Dedifferentiated amniotic fluid mesenchymal stem cell (primary cell): ENCODE data around the gene CDKL5.

ENCODE experiments used
- DNase-seq: peaks from one replicate; pipeline ENCODE4 v3.0.0-alpha.2; 2016; ENCODE audit errors: extremely low spot score

The CDKL5 gene

DNA sequence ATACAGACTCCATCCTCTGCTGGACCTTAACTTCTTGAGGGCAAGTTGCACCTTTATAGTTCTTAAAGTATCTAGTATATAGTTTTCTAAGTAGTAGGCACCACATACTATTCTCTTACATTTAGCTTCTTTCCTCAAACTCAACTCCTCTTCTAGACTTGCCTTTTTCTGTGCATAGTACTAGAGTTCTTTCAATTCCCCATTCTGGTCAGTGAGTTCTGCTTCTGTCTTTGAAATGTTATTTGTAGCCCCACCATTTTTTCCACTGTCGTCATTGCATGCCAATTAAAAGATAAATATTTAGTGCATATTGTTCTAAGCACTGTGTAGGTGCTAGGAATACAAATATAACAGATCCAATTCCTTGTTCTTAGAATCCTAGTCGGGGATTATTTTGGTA is 31.6 kb downstream of the CDKL5 start:
- no peak for DNase-seq

DNA sequence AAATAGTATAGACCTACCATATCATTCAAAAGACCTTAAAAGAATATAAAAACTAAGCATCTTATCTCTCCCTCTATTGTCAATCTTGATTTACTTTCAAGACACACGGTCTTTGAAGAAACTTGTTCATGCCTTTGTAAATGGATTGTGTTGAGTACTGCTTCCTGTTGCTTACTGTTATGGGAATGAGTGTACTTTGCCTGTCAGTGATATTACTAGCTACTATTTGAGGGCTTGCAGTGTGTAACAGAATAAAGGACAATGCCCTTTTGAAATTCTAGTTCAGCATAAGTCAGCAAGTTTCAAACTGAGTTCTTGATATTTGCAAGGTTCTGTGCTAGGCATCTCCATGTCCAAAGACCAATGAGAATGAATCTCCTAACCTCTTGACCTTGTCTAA is 36.0 kb downstream of the CDKL5 start:
- DNase-seq = no peak

DNA sequence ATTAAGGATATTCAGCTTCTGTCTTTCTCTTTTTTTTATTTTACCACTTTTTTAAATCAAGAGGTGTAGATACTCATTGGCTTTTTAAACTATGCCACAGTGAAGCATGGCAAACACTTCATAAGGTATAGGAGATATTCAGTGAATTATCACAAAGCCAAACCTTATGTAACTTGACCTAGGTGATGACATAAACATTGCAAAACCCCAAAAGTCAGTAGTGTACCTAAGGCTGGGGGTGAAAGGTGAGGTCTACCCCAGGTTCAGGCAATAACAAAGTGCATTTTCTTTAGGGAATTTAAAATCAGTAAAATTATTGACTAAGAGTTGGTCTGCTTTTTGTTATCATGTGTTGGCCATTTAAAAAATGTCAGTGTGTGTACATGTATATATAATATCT is 39.1 kb downstream of the CDKL5 start:
- DNase-seq = no peak

DNA sequence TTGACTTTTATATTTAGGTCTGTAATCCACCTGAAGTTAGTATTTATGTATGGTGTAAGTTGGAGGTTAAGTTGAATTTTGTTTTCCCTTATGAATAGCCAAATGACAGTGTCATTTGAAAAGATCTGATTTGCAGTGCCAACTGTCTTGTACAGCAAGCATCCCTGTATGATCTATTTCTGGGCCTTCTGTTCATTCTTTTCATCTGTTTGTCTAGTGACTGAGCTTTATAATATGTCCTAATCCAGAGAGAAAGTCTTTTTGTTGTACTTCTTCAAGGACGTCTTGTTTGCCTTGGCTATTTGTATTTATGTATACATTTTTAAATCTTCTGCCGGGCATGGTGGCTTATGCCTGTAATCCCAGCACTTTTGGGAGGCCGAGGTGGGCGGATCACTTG is 39.6 kb downstream of the CDKL5 start:
- DNase-seq = no peak

DNA sequence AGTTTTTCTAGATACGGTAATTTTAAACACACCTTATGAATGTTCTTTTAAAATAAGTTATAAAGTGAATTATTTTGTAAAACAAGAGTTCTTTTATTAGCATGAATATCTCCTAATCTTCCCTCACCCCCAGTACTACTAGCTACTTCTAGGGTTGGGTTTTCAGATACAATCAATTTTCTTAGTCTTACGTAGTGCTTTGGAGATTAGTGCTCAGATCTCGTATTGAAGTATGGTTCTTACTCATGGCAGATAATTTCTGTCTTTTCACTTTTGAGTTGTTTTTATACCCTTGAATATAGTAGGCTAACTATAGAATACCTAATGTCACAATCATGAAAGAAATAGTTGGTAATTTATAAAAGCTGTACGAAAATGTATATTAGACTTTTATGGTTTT is 43.2 kb downstream of the CDKL5 start:
- DNase-seq = no peak

DNA sequence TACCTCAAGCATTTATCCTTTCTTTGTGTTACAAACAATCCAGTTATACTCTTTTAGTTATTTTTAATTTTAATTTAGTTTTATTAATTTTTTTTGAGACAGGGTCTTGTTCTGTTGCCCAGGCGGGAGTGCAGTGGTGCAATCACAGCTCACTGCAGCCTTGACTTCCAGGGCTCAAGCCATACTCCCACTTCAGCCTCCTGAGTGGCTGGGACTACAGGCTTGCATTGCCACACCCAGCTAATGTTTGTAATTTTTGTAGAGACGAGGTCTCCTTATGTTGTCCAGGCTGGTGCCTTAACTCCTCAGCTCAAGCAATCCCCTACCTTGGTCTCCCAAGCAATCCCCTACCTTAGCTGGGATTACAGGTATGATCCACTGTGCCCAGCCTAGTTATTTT is 45.9 kb downstream of the CDKL5 start:
- DNase-seq = no peak

DNA sequence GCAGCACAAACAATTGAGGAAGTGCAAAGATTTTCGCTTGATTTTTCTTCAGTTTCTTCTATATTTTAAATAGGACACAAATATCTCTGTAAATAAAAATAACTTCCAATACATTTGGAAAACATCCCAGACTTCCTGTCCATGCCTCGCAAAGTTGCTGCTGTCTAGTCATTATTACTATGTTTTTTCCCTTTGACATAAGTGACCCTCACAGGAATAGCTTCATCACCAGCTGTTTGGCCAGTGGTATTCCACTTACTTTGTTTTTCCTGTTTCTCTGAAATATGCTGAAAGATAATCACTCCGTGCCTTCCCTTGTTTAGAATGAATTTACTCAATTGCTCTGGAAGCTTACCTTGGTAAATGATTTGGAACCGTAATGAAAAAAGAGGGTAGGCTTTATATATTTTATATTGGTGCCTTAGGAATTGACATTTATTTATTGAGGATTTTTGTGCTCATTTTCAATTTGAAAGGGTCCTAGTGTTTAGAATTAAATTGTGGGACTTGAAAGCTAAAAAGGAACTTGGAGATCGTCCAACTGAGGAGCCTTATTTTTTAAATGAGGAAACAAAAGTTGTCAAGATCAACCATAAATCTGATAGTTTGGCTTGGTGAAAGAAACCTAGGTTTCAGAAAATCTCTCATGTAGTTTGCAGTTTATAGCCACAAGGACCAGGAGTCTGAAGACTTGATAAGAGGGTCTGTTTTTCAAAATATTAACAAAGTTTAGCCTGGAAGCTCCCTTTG is 65.6 kb downstream of the CDKL5 start:
- DNase-seq = no peak

DNA sequence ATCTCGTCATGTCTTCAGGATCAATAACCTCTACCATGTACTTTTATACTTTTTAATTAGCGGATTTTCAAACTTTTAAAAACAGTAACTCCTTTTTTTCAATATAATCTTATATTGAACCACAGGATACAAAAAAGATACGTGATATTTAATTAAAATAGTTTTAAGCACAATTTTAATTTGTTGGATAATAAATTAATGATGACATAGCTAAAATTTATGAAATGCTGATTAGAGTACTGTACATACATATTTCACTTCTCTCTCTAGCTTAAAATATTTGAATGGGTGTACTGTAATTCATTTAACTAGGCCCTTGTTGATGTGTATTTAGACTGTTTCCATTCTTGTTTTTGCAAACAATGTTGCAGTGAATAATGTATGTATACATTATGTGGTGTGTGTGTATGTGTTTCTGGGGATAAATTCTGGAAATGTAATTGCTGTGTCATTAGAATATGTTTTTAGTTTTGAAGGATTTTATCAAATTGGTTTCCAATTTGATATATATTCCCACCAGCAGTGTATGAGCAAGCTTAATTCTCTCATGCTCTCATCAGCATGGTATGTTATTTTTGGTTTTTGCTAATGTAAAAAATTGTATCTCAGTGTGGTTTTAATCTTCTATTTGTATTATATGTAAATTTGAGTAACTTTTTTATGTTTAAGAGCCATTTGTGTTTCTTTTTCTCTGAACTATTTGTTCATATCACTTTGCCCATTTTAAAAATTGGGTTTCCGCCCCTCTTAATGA is 66.4 kb downstream of the CDKL5 start:
- no peak for DNase-seq

DNA sequence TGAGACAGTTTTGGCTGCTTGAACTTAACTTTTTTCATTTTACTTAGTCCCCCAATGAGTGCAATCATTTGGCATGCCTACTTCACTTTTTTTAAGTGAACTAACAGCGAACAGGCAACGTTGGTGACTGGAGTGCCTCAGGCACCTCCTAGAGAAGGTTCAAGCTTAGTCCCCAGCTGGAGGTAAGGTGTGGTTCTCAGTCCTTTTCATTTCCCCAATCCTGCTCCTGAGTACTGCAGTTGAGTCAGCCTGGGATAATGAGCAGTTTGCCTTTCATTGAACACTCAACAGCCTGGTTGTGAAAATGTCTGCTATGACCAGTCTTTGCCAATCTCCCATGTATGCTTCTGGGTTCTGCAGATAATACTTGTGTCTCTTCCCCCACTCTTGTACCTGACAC is 109.5 kb downstream of the CDKL5 start:
- no peak for DNase-seq

DNA sequence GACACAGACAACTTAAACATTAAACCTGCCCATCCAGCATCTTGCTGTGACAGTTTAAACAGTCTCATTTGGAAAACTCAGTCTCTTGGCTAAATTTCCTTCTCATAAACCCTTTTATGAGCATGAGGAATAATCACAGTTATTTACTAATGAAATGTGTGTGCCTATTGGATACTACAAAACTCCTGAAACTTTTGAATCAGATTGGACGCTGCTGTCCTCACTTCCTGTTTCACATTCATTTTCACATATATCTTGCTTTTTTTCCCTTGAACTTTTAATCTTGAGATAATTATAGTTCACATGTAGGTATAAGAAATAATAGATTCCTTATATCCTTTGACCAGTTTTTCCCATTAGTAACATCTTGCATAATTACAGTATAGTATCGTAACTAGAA is 111.7 kb downstream of the CDKL5 start:
- no peak for DNase-seq

DNA sequence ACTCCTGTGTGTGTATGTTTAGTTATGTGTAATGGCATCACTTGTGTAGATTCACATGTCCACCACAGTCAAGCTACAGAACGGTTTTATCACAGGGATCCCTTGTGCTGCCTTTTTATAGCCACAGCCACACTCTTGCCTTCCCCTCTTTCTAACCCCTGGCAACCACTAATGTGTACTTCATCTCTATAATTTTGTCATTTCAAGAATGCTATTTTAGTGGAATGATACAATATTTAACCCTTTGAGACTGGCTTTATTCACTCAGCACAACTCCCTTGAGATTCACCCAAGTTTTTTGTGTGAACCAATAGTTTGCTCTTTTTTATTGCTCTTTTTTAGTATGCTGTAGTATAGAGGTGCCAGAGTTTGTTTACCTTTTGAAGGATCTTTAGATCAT is 112.1 kb downstream of the CDKL5 start:
- DNase-seq = no peak

DNA sequence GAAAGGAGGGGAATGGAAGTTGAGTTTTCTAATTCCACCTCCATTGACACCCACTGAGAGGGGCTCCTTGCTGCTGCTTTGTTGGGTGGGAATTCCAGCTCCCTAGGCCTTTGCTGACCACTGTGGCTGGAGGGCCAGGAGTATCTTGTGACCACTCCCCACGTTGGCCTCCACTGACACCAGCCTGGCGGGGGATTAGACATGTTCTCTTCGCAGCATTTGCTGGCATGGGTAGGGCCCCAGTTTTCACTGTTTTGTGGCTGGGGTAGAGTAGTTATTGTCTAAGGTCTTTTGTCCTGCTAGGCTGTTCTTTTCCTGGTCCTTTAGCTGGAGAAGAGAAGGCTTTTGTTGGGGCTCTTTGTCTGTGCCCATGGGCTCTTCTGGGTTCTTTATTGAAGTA is 116.7 kb downstream of the CDKL5 start:
- no peak for DNase-seq

DNA sequence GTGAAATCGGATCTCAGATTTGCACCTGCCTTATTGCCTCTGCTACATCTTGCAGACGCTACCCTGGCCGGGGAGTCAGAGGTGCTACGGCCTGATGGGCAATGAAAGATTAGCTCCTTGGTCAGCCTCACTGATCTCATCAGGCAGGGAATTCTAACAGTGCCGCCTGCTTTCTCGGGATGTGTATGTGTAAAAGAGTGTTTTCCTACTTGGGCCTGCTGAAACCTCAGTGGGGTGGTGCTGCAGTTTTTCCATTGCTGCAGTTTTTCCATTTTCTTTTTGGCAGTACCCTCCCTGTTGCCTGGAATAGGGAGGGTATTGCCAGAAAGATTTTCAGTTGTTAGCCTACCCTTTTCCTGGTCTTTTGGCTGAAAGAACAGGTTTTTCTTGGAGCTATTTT is 117.5 kb downstream of the CDKL5 start:
- DNase-seq = no peak

DNA sequence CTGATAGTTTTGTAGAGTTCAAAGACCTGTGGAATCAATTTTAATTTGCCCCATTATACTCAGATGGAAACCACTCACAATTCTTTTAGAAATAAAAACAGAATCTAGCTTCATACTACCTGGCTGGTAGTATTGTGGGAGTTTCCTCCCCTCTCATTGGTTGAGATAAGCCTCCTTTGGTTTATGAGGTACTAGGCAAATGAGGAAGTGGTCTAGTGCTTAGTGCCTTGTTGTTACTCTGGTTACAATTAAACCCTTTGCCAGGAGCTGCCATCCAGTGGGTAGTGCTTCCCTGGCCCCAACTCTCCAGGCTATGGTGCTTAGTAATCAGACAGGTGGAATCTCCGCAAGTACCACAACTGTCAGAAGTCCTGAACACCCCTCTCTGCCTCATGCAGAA is 118.3 kb downstream of the CDKL5 start:
- DNase-seq = no peak

DNA sequence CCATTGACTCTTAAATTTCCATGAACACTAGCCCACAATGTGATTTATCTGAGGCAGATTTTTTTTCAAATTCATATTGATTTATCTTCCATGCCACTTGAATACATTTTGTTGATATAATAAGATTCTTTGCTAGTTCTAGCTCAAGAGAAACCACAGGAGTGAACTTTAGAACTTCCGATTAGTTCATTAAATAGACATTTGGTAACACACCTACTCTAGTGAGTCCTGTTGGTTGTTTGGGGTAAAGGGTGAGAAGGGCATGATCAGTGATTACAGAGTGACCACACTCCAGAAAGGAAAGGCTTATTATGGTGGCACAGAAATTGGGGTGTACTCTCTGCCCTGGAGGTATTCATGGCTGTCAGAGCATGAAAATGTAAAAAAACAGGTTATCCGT is 120.4 kb downstream of the CDKL5 start:
- DNase-seq = no peak

DNA sequence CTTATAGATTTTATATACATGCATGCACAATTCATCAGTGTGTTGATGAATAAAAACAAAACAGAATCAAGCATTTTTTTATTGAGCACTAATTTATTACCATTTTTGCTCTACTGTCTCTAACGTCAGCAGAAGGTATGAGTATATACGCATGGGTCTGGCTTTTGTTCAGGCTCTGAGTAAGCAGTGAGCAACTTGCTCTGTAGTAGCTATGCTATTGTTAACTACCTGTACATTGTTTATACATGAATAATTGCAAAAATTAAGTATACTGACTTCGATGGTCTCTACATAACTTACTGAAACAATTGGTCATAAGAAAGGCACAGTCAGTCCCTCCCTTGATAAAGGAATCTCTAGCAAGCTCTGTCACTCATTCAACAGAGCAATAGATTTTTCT is 123.6 kb downstream of the CDKL5 start:
- no peak for DNase-seq

DNA sequence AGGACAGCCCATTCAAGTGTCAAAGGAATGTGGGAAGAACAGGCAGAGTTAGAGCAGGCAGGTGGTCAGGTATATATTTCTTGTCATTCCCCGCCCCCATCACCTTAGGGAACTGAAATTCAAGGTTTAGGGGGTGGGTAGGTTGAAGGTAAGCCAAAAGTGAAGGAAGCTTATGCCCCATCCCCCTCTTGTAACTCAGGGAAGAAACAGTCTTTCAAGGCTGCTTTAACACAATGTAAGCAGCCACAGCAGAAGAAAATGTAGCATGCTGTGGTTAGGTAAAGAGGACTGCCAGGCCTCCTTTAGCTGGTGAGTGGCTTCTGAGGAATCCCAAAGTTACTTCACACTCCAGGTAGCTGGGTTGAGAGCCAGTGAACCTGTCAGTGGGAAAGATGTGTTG is 124.2 kb downstream of the CDKL5 start:
- no peak for DNase-seq

DNA sequence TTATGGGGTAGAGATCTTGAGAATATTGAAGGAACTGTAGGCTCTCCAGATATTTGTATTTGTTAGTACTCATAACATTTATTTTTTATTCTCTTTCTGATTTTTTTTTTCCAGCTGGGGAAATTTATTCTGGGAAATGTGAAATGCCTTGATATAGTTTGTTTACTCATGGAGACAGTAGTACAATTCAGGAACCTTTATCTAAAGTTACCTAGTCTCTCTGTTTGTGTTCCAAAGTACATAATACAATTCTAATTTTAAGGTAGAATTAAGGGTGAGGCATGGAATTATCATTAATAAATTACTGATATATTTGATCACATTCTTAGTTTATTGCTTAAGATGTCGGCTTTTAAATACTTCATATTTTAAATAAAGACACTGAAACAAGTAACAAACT is 132.5 kb downstream of the CDKL5 start:
- DNase-seq = no peak

DNA sequence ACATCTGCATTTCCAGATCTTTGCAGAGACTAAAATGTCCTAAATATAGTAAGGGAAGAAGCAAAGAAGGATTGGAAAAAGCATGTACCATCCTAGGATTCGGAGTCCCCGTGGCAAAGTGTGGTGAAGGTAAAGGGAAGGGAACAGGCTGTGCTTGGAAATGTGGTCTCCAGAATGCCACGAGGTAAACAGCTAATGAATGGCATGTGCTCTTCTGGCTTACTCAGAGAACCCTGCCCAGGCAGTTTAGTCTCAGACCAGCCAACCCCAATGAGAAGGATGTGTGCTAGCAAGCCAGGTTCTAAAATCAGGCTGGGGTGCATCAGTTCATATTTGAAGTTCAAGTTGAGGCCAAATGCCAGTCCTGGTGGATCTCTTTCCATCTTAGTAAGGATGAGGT is 133.4 kb downstream of the CDKL5 start:
- DNase-seq = no peak

DNA sequence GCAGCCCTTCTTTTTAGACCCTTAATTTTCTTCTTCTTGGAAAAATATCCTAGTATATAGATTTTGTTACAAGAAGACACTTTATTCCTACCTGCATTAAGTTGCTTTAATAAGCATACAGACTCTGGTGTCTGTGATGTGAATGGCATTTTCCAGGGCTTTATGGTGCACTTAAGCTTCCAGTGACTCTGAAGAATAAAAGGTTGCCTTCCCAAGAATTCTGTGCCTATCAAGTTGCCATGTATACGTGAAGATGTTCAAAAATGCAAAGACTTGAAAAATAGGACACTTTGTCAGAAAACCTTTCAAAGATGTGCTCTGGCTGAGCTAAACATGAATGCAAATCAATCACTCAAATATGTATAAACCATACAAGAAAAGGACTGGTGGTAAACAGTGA is 135.6 kb downstream of the CDKL5 start:
- DNase-seq = no peak

DNA sequence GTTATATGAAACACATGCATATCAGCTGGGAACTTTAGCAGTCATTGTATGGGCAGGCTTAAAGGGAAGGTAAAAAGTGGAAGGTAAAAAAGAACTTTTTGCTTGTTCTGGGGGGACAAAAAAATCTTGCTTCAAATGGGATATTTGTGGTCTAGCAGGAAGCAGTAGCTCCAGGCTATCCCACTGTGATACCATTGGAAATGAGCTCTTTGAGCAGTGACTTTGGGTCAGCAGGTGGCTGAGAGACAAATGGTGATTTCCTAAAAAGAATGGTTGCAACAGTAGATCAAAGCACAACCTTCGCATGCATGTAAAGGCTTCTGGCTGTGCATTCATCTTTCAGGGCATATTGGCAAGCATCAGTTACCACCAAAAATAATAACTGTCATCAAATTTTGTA is 140.3 kb downstream of the CDKL5 start:
- DNase-seq = no peak

DNA sequence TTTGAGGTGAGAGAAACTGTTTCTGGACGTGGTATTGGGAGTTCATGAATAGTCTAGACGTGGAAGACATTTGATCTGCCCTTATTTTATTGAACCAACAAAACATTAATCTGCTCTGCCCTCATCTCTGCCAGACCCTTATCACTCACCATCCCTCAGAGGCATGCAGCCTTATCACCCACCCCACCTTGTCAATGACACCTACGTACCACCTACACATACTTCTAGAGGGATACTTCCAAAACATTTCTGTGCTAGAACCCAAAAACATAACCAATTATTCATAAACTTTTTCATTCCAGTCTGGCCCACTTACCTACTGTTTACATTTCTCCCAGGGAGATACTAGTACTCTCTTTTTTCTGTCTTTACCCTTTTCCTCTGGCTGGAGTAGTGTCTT is 141.3 kb downstream of the CDKL5 start:
- DNase-seq = no peak

DNA sequence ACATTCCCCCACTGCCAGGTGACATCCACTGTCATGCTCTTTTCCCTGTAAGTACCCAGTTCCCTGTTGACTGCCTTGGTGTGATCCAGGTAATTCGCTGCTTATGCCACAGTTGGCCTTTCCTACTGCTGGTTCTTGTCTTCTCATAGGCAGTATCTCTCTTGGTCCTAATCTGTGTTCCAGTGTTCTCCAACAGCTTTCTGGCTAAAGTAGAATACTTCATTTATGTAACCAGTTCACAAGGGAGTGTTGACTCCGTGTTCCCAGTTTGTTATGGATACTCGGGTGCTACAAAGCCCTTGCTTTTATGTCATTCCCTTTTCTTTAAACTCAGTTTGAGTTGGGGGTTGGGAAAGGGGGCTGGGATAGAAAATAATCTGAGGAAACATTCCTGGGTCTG is 148.1 kb downstream of the CDKL5 start:
- DNase-seq = no peak

DNA sequence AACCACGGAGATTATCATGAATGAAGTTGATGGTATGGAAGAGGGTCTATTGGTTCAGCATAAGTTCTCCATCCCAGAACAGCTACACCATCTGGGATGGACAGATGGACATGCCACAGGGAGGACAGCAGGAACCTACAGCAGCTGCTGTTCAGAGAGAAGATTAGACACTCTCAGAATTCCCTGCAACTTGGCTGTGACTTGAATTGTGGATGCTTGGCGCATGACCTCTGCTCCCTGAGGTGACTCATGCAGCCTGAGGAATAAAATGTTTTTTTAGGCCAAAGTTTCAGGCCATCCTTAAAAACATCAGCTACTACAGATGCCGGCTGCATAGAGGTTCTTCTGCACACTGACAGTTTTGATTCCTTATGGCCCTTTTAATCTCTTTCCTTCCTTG is 149.2 kb downstream of the CDKL5 start:
- no peak for DNase-seq
